ENCODE data around the gene RAB10. TPM values are rescaled to one million over a fixed set of nuclear protein-coding genes. Genes with fewer than 3 reads are reported as not detected.

RAB10 gene
- total RNA-seq, result 10 to 100 TPM; 27.4 to 62.9 (median 50.0) TPM
- 10 to 100 TPM; 16.5 to 29.1 TPM for polyA plus RNA-seq

DNA sequence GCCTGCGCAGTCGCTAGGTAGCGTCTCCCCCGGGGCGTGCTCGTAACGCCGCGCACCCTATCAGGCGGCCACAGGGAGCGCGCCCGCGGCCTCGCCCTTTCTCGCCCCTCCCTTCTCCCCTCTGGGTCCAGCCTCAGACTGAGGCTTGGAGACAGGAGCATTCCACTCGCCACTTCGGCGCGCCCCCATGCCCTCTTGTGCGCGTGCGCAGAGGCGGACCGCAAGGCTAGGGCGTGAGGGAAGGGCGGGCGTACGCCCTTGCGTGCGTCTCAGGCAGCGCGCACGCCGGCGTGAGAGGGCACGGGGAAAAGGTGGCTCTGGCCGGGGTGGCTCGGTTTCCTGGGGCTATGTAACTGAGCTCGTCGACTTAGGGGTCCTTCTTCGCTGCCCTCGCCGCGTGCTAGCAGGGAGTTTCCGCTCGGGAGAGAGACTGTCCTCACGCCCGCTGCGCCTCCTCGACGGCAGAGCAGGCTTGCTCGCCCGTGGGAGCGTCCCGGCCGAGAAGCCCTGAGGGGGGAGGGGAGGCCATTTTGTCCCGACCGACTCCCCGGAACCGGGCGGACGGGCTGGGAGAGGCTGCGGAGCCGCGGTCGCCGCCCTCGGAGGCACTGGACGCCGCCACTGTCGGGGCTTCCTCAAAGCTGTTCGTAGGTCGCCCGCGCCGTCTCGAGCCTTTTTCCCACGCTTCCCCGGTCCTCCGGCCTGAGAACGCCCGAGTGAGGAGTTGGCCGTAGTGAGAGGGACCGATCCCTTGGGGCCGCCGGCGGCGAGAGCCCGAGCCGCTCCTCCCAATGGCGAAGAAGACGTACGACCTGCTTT lies at the start of gene RAB10:
TSS of gene RAB10 (plus strand) at position 267 of the 819 bp plus-strand sequence. CDS start at position 792, 525 bp downstream.
- Histone ChIP-seq H3K27ac (peak within 1 kb of the TSS; percentile 97 to 99 (median 98)), H3K36me3 (no peaks in the 10 kb centered on the region), H3K27me3 (no peaks in the 10 kb centered on the region), H3K9me3 (no peaks in the 10 kb centered on the region), H3K4me3 (peak within 1 kb of the TSS; percentile 72 to 84 (median 82)), H3K4me1 (peaks cover 0 to 22% (median 5%) of the 10 kb centered on the region in 3 donors)
- ATAC-seq (peak; percentile 90 to 96 (median 91)), DNase-seq (peak; percentile 98 to 100 (median 99)), FAIRE-seq (no peak)
- 0 to 1% methylated on average over 73 to 92 of the region's 94 CpGs for WGBS, 2 donors
- TF ChIP-seq, protein P1, sequence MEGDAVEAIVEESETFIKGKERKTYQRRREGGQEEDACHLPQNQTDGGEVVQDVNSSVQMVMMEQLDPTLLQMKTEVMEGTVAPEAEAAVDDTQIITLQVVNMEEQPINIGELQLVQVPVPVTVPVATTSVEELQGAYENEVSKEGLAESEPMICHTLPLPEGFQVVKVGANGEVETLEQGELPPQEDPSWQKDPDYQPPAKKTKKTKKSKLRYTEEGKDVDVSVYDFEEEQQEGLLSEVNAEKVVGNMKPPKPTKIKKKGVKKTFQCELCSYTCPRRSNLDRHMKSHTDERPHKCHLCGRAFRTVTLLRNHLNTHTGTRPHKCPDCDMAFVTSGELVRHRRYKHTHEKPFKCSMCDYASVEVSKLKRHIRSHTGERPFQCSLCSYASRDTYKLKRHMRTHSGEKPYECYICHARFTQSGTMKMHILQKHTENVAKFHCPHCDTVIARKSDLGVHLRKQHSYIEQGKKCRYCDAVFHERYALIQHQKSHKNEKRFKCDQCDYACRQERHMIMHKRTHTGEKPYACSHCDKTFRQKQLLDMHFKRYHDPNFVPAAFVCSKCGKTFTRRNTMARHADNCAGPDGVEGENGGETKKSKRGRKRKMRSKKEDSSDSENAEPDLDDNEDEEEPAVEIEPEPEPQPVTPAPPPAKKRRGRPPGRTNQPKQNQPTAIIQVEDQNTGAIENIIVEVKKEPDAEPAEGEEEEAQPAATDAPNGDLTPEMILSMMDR (IDR thresholded peaks at IDR 0.05), result no peak
- intact Hi-C loops (cut with DNase I), result no loop called here

GRCh38 chr2:25988134-25988533 lies 45.8 kb upstream of the RAB10 start:
- TF ChIP-seq, protein P1 (IDR thresholded peaks at IDR 0.05), result no peak
- FAIRE-seq (no peak), DNase-seq (no peak), ATAC-seq (no peak)
- peaks cover 0 to 6% (median 5%) of the 10 kb centered on the region in 3 donors for H3K4me1 ChIP-seq
- intact Hi-C loops (cut with DNase I), result loop anchor here in 1 of 3 donors (10.0 kb wide), 1 partner anchor 157 kb away; no protein-coding TSS in a partner anchor
- H3K27me3 ChIP-seq, result no peaks in the 10 kb centered on the region
- H3K4me3 ChIP-seq, result no peak overlapping the region
- 85 to 90% methylated on average over 9 of the region's 9 CpGs for WGBS, 2 donors
- no peak overlapping the region for H3K27ac ChIP-seq
- H3K9me3 ChIP-seq, result no peaks in the 10 kb centered on the region
- no peaks in the 10 kb centered on the region for H3K36me3 ChIP-seq

- H3K36me3 ChIP-seq, result no peaks in the 10 kb centered on the region
- DNase-seq (no peak), ATAC-seq (no peak), FAIRE-seq (no peak)
- no peaks in the 10 kb centered on the region for H3K9me3 ChIP-seq
- WGBS, 2 donors, result 86 to 92% methylated on average over 4 of the region's 4 CpGs
- H3K27me3 ChIP-seq, result no peaks in the 10 kb centered on the region
- TF ChIP-seq, protein P1 (IDR thresholded peaks at IDR 0.05), result no peak
- H3K27ac ChIP-seq, result no peak overlapping the region
- intact Hi-C loops (cut with DNase I), result loop anchor here in 1 of 3 donors (10.0 kb wide), 1 partner anchor 156 kb away; no protein-coding TSS in a partner anchor
- no peak overlapping the region for H3K4me3 ChIP-seq
- H3K4me1 ChIP-seq, result peaks cover 0 to 6% (median 5%) of the 10 kb centered on the region in 3 donors
These were observed 44.7 kb upstream of the RAB10 start for GRCh38 chr2:25989154-25989553.

DNA sequence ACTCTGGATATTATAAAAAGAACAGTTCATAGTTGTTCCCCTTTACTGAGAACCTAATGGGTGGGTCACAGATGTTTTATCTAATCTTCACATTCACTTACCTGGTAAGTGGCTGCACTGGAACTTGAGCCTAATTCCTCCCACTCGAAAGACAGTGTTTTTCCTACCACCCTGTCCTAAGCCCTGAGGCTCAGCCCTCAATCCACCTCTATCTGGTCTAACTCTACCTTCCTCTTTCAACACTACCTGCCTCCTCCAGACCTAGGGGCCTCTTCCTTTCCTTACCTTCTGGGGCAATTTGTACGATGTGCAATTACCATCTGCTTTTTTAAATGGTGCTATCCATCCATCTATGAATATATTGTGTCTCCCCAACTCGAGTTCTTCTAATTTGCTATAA lies 41.9 kb upstream of the RAB10 start:
- Histone ChIP-seq H3K27ac (no peak overlapping the region), H3K9me3 (no peaks in the 10 kb centered on the region), H3K36me3 (no peaks in the 10 kb centered on the region), H3K27me3 (no peaks in the 10 kb centered on the region), H3K4me1 (peaks cover 0 to 6% (median 5%) of the 10 kb centered on the region in 3 donors), H3K4me3 (no peak overlapping the region)
- FAIRE-seq, result no peak
- ATAC-seq, result peak; percentile 32 to 65 (median 56)
- TF ChIP-seq, protein P1 (IDR thresholded peaks at IDR 0.05), result no peak
- intact Hi-C loops (cut with DNase I), result loop anchor here in 1 of 3 donors (5.0 kb wide), 1 partner anchor 155 kb away; no protein-coding TSS in a partner anchor
- no peak for DNase-seq
- WGBS, 2 donors, result 41 to 53% methylated on average over 3 of the region's 3 CpGs
